GM19193 (cell line): ENCODE data around the gene SLC39A9.

Experiments
- POLR2A ChIP-seq: IDR thresholded peaks from 4 replicates; pipeline ENCODE4 v1.6.1; 2011; ENCODE audit not compliant: insufficient read depth, insufficient read length; ENCODE audit errors: extremely low read depth

SLC39A9 gene, protein sequence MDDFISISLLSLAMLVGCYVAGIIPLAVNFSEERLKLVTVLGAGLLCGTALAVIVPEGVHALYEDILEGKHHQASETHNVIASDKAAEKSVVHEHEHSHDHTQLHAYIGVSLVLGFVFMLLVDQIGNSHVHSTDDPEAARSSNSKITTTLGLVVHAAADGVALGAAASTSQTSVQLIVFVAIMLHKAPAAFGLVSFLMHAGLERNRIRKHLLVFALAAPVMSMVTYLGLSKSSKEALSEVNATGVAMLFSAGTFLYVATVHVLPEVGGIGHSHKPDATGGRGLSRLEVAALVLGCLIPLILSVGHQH

DNA sequence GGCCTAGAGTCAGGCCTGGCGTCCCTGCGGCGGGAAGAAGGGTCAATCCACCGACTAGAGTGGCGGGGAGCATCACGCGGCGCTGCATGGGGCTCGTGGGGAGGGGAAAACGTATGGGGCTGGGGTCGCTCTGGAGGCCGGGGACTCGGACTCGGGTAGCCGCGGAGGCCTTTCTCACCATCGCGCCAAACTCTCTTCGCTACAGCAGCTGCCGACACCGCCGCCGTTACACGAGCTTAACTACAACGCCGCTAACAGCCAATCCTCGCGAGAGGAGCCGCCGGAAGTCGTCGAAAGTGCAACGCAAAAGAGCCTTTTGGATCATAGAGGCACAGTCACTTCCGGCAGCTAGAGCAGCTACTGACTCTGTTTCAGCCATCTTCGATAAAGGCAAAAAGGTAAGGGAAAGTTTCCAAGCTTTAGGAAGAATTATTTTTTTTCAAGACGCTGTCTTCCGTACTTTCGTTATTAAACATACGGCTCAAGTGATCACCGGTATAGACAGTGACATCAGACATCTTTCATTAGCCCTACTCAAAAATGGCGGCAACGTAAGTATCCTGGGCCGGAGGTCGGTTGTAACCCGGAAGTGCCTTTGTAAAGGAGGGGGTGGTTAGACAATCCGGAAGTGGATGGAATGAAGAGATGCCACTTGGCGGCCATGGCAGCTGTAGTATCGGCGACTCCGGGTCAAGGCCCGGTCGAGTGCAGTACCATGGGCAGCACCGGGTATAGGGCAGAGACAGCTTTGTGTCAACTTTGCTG is at the start of gene SLC39A9, which contains the start of gene ERH:
SLC39A9 (plus strand) TSS at position 640 of the 765 bp plus-strand sequence. CDS start 678 bp downstream, outside the sequence.
ERH (minus strand) TSS at position 247 of the 765 bp plus-strand sequence; CDS start at position 181, 66 bp downstream.
- peak; percentile 84 for TF ChIP-seq POLR2A

DNA sequence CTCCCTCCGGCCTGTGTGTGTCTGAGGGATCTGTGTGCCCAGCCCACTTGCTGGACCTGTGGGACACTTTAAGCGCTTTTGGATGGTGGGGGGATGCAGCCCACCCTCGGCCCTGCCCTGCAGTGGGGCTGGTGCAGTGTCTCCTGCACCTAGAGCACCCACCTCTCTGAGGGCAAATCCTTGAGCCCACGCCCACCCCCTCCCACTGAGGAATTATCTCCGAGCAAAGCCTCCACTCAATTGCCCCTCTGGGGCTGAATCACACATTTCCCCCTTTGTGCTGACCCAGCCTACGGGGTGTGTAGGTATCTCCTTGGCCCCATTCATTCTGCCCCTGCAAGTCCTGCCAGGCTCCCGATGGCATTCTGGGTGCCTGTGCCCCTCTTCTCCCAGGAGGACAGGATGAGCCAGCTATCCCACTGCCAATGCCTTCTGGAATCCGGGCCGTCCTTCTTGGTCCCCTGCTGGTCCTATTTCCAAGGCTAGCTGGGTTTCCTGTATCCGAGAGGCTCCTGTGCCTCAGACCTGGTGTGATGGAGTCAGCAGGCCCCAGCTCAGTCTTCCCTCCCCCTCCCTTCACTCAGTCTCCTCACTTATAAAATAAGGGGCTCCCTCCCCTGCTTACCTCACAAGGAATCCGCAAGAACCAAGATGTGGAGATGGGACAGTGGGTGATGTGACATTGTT is 49.3 kb upstream of the SLC39A9 start:
- TF ChIP-seq POLR2A, result no peak

- no peak for TF ChIP-seq POLR2A
Measured at GRCh38 chr14:69350892-69351291, 47.6 kb upstream of the SLC39A9 start.

DNA sequence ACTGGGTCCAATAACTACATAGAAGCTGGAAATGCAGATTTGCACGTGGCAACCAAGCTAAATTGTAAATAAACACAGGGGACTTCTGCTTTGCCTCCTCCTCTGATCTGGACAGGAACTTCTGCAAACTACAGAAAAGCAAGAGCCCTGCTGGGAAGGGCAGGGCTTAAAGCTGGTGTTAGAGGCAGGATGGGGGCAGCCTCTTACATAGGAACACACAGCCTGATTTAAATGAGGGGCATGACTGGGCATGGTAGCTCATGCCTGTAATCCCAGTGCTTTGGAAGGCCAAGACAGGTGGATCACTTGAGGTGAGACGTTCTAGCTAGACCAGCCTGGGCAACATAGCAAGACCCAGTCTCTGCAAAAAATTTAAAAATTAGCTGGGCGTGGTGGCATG is 47.1 kb upstream of the SLC39A9 start:
- TF ChIP-seq POLR2A, result no peak

DNA sequence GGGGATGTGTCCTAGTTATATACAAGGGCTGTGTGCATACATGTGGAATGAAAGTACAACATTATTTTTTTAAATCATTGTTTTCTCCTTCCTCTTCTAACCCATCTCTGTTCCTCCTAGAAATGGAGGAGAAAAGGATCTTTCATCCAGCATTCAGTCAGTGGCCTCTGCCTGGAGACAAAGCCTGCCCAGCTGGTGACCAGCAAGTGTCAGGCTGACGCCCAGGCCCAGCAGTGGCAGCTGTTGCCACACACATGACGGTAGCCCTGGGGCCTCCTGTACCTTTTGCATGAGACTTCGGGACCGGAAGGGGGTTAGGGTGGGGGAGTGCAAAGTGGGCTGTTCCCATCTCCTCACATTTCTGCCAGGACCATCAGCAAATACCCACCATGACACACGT is 46.6 kb upstream of the SLC39A9 start:
- TF ChIP-seq POLR2A, result no peak

GRCh38 chr14:69353168-69353567 is 45.3 kb upstream of the SLC39A9 start:
- no peak for TF ChIP-seq POLR2A

DNA sequence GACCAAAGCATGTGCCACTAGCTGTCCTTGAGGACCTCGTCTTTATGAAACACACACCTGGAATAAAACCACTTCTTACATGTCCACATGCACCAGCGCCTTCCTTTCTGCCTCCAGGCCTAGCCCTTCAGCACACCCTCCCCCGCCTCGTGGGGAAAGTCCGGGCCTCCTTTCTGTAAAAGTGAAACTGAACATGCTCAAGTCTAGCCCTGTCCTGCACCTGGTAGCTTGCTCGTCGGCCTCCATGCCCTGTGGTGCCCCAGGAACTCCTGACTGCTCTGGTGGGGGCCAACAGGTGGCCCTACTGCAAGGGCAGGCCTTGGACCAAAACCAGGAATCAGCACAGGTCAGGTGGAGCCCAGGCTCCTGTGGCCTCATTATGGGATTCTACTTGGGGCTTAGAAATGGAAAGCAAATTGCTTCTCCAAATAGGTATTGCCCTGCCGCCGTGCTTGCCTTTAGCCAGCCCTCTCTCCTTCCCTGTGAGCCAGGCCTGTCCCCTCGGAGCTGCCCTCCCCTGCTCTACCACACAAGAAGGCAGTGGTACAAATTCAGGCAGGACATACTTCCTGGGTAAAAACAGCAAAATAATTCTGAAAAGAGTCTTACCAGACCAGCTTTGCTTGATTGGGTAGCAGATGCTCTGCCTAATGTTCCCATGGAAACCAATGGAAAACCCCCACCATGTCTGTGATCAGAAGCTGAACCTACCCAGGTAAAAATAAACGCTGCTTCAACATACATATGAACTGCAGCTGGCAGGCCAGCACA is 43.9 kb upstream of the SLC39A9 start:
- TF ChIP-seq POLR2A, result peak; percentile 44

DNA sequence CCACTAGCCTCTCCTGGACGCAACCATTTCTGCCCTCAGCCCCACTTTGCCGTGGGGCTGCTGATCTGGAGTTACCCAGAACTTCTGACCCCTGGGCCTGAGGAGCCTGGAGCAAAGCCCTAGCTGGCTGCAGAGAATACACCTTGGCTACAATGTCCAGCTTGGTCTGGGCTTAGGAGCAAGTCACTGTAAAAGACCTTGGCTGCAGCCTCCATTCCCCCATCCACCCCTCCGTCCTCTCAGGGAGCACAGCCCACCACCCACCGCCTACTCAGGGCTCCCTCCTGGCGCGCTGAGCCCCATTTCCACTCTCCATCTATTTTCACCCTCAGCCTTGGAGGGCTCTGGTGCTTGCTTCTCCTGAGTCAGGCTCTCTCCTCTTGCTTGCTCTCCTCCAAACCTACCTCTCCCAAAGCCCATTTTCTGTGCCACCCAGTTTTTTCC is 43.3 kb upstream of the SLC39A9 start:
- TF ChIP-seq POLR2A, result no peak

- TF ChIP-seq POLR2A, result no peak
Measured at GRCh38 chr14:69355607-69356281, 42.7 kb upstream of the SLC39A9 start.

- TF ChIP-seq POLR2A, result no peak
Measured at GRCh38 chr14:69356903-69357543, 41.5 kb upstream of the SLC39A9 start.

DNA sequence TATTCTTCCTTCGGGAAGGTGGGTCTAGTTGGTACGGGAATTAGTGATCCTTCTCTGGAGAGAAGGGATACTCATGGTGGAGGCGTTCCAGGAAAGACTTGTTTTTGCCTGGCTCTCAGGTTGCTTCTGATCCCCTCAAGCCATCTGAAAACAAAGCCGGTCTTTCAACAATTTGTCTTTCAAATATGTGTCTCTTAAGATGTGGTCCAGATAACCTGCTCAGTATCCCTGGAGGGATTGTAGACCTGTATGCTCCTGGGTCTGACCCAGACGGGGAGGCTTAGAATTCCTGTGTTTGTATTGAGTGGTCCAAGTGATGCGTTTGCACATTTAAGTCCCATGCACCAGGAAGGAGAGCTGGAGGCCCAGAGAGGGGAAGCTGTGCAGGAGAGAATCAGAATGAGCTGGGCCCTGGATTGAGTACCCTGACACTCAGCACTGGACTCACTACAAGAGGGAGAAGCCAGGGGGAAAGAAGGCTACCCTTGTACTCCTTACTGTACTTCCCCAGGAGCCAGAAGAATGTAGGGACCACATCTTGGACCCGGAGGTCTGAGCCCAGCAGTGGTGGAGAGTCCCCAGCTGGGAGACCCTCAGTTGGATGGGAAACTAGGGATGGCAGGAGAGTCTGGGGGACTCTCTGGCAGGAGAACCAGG is 40.8 kb upstream of the SLC39A9 start:
- TF ChIP-seq POLR2A, result no peak

- TF ChIP-seq POLR2A, result no peak
Measured at GRCh38 chr14:69358233-69358963, 40.1 kb upstream of the SLC39A9 start.
